Measurements from ENCODE around the gene ABR.

- no peak for TF ChIP-seq CTCF (IDR thresholded peaks at IDR 0.05; ENCODE audit: poor library complexity, severe bottlenecking)
- no peak for TF ChIP-seq EP300 (conservative IDR thresholded peaks at IDR 0.05; ENCODE audit: poor library complexity, severe bottlenecking)
Measured at GRCh38 chr17:1220346-1220745, 40.6 kb upstream of the ABR start.
